Stimulated activated CD8-positive, alpha-beta memory T cell treated with anti-CD3 and anti-CD28 coated beads, Interleukin-4, amount 100 ng/mL, for 1 hour (primary cell): ENCODE results near the gene ABCA13.
"Not testable (repeated sequence)": the region's sequence is repeated elsewhere in the genome, so short reads cannot be mapped to it uniquely, and the experiment has no call there.

Source experiments
- DNase-seq, 2 donors: peaks; one replicate each; pipeline ENCODE4 v3.0.0-alpha.2; 2020; ENCODE audit warnings: low read depth in 2 of 2, low spot score in 1 of 2

The ABCA13 gene

DNA sequence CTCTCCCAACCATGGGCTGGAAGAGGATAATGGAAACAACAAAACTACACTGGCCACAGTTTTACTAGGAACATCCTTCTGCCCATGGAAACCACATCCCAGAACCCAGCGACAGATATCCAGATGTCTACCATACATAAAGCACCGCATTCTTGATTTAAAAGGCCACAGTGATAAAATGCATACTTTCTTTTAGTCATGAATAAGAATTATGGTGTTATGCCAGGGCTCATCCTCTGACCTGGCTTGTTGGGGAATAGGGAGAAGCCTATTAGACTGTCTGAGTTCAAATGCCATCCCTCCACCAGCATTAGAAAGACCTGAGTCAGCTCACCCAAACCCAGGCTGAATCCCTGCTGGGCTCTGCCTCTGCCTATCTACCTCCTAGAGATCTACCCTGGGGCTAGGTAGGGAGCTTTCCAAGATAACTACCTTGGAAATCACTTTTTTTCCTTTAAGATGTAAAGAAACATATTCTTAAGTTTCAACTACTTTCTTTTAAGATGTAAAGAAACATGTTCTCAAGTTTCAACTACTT, 5.2 kb downstream of the ABCA13 start:
- no peak for DNase-seq

DNA sequence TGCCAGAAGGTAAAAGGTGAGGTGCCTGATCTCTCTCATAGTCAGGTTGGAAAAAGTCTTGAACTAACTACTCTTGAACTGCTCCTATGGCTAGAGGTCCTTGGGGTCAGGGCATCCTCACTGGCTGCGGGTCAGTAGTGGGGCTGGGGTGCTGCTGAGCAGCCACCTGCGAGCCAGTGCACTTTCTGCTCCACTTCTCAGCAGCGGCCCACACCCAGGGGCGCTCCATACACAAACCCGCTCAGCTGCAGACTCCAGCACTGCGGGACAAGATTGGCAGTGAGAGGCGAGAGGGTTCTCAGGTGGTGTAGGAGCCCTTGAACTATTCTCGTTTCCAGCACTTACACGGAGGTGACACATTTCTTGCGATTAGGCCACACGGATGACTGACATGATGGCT, 6.0 kb downstream of the ABCA13 start:
- DNase-seq = no peak

DNA sequence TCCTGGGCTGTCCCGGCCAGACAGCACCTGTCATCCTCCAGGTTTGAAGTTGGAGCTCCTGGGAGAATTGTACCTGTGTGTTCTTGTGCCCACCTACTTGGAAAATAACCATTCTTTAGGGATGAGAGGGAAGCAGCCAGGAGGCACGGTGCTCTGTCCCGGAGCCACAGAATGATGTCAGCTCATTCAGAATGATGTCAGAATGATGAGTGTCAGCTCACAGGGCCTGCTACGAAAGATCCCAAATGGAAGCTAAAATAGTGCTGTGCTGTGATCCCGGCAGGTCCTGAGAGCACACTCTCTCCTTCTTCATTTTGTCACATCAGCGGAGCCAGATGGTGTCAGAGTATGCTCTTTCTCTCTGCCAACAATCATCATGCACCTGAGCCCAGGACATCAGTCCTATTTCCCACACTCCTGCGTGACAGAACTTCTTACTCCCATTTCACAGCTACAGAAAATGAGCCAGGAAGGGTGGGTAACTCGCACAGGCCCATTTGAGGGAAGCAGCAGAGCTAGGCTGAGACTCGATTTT, 8.3 kb downstream of the ABCA13 start:
- no peak for DNase-seq

DNA sequence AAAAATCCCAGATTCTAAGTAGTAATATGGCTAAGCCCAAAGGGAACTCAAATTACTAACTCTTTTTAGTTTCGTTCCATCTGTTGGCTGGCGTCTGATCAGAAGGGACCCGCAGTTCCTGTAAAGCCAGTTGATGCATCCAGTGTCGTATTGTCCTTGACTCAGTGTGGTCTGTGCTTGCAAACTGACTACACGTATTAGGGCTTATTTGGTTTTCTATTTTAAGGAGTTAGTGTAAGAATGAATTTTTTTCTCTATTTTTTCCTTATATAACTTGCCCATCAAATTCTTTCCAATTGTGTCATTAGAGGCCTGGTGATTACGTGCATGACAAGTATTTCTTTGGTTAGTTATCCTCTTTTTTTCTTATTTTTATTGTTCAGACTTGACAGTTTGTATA, 9.7 kb downstream of the ABCA13 start:
- DNase-seq = no peak

DNA sequence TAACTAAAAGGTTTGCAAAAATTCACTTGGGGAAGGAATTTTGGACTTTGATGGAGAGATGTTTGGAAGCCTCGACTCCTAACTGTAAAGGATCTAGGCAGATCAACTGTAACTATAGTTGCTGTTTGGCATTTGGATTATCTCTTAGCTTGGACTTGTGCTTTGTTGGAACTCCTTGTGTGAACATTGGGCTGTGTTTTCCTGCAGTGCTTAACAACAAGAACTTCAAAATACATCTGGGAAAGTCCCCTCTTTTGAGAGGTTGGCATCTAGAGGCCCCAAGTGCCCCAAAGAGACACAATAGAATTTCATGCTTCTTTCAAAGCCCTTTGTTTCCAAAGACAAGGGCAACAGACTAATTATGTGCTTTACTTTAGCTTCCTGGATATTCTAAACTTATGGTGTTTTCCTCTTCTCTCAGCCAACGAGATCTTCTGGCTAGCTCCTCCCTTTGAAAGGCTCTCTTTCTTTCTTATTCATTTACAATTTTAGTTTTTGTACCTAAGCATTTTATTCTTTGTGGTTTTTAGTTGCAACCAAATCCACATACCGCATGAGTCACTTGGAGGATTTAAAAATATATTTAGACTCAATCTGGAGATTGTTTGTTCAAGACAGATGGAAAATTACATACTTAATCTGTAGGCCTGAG, 11.6 kb downstream of the ABCA13 start:
- no peak for DNase-seq

DNA sequence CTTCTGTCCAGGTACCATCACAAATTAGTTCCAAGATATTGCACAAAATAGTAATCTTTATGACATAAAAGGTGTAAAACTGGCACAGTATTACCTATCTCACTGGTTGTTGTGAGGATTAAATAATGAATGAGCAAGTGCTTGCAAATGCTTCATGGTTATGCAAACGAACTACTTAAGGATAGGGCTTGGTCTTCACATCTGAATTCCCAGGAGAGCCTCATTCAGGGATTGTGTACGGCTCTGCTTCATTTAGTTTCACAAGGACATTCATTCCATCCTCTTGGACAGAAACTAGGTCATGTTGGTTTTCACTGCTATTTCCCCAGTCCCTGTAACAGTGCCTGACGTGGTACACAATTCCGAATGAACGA, 12.1 kb downstream of the ABCA13 start:
- DNase-seq = no peak

DNA sequence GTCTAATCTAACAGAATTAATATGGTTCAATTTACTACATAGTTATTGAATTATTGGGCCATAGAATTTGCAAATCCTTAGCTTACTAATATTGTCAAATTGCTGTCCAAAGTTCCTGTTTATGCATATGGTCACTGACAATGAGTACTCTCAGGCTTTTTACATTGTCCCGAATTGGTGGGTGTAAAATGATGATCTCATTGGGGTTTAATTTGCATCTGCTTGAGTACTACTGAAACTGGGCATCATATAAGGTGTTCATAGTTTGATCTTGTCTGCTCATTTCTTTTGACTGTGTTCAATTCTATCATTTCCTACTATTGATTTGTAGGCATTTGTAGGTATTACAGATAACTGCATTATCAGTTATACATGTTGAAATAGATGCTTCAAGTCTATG, 12.7 kb downstream of the ABCA13 start:
- DNase-seq = no peak

DNA sequence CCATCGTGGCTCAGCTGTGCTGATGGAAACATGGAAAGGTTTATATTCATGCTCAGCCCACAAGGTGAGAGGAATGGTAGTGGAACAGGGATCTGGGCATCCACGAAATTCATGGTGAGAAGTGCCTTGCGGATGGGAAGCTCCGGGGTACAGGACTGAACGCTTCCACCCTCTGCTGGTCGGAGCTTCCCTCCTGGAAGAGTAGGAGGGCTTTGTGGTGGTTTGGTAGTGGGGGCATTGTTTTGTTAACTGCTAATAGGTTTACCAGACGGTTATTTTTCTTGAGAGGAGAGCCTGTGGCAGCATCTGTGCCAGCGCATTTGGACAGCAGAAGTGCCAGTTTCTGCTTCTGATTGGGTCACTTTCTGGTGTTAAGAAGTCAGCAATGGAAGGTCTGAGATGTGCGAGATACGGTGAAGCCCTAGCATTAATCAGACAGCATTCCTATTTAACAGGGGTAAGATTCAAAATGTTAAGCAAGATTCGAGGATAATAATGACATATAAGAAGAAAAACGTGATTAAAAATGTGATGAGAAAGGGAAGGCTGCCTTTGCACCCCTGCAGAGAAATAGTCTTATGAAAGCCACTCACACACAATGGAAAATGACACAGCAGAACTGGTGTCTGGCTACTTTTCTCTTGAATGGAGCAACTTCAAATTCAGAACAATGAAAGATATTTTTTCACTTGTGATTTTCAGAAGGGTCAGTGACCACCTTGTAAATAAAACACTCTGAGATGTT, 17.7 kb downstream of the ABCA13 start:
- no peak for DNase-seq

DNA sequence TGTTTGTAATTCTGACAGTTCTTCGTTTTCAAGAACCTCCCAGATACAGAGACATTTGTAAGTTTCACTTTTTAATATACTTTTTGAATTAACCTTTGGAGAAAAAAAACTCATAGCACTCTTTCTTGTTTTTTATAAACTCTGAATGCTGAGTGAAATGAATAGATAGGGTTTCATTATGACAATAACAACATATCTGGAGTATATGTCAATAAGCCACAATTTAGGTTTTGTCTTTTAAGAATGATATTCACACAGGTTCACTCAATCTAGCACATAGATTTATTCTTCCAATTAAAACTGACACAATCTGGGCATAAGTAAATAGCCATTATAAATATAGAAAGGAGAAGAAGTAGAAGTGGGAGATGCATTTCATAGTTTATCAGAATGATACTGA, 21.7 kb downstream of the ABCA13 start:
- DNase-seq = no peak

DNA sequence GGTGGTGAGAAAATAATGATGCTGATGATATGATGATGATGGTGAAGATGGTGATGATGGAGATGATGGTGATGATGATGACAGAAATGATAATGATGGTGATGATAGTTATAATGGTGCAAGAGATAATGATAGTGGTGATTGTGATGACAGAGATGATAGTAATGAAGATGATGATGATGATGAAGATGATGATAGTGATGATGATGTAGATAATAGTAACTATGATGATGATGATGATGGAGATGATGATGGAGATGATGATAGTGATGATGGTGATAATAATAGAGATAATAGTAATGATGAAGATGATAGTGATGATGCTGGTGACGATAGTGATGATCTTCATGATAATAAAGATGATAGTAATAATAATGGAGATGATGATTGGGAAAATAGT, 22.2 kb downstream of the ABCA13 start:
- no peak for DNase-seq

DNA sequence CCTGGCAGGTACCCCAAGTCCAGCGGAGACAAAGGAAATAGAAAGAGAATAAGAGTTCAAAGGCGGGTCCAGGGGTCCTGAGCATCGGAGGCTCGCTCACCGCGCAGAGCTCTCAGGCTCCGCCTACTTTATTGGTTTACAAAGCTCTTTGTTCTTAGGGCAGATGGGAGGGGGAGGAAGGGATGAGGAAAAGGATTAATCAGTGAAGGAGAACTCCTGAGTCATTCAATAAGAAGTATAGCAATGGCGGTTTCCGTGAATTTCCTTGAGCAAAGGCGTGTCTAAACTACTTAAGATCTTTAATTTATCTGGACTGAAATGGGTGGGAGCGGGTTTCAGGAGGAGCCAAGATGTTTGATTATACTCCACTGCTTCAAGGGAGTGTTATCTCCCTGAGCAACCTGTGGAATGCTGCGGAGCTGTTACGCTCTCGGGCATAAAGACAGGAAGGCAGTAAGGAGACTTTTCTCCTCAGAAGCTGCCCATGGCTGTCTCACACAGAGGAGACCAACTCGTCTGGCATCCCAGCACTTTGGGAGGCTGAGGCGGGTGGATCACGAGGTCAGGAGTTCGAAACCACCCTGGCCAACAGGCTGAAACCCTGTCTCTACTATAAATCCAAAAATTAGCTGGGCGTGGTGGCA, 29.8 kb downstream of the ABCA13 start:
- not testable (repeated sequence) for DNase-seq

DNA sequence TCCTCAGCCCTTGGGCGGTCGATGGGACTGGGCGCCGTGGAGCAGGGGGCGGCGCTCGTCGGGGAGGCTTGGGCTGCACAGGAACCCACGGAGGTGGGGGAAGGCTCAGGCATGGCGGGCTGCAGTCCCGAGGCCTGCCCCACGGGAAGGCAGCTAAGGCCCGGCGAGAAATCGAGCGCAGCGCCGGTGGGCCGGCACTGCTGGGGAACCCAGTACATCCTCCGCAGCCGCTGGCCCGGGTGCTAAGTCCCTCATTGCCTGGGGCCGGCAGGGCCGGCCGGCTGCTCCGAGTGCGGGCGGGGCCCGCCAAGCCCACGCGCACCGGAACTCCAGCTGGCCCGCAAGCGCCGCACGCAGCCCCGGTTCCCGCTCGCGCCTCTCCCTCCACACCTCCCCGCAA, 31.7 kb downstream of the ABCA13 start:
- not testable (repeated sequence) for DNase-seq

DNA sequence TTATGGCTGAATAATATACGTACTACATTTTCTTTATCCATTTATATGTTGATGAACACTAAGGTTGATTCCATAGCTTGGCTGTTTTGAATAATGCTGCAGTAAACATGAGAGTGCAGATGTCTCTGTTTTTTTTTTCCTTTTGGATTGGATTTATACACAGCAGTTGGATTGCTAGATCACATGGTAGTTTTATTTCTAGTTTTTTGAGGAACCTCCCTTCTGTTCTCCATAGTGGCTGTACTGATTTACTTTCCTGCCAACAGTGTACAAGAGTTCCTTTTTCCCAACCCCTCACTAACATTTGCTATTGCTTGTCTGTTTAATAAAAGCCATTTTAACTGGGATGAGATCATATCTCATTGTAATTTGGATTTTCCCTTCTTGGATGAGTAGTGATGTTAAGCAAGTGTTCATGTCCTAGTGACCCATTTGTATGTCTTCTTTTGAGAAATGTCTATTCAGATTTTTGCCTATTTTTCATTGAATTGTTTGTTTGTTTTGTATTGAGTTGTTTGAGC, 36.0 kb downstream of the ABCA13 start:
- DNase-seq = no peak

DNA sequence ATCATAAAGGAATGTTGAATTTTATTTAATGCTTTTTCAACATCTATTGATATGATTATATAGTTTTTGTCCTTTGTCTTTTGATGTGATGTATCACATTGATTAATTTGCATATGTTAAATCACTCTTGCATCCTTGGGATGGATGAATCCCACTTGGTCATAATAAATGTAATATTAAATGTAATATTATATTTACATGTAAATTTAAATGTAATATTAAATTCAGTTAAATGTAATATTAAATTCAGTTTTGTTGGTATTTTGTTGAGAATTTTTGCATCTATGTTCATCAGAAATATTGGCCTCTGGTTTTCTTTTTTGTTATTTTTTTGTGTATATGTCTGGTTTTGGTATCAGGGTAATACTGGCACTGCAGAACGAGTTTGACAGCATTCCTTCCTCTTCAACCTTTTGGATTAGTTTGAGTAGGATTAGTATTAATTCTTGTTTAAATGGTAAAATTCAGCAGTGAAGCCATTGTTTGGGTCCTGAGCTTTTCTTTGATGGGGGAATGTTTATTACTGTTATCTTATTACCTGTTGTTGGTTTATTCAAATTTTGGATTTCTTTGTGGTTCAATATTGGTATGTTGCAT, 37.8 kb downstream of the ABCA13 start:
- DNase-seq = no peak

DNA sequence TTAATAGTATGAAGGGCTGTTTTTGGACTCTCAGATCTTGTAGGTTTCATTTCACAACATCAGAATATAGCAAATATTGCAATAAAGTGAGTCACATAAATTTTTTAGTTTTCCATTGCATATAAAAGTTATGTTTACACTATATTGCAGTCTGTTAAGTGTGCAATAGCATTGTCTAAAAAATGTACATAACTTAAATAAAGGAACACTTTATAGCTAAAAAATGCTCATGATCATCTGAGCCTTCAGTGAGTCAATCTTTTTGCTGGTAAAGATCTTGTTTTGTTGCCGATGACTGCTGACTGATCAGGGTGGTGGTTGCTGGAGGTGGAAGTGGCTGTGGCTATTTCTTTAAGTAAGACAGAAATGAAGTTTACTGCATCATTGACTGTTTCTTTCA, 42.0 kb downstream of the ABCA13 start:
- no peak for DNase-seq

DNA sequence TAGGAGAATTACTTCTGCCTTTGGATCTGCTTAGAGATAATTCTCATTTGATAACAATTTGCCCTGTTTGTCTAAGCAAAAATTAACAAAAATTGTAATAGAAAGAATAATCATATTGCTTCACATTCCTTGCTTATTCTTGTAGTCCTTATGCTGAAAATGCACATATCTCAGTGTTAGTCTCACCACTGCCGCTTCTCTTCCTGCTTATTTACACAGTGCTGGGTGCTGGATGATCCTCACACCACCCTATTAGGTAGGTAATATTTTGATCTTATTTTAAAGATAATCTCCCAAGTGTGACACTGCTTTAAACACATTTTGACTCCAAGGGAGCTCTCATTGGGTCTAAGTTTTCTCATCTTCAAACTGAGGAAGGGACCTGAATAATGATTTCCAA, 46.0 kb downstream of the ABCA13 start:
- DNase-seq = no peak

DNA sequence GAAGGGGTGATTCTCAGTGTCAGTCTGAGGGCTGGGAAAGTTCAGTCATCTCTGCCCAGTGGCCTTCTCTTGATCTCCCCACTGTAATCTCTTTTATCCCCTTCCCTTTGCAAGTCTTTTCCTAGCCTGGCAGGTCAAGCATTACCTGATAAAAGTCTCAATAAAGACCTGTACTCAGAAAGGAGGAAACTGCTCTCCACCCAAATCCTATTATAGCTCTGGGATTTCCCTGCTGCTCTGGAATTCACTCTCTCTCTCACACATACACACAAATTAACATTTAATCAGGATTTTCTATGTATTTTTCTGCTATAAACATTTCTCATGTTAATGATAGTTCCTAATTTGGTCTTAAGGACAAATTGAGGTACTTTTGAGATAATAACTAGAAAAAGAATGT, 46.5 kb downstream of the ABCA13 start:
- no peak for DNase-seq

DNA sequence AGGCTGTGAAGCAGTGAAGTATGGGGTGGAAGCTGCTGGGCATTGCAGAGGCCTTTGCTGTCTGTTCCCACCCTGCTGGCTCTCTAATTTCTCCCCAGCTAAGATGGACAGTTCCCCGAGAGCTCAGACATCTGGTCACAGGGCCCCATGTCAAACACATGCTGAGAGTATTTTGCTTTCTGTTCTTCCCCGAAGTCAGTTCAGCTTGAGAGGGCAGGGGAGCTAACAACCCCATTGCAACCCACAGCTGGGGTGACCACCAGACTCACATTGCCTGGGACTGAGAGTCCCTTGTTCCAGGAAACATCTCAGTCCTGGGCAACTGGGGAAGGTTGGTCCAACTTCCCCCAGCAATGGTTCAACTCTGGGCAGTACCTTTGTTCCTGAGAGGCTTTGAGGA, 52.8 kb downstream of the ABCA13 start:
- DNase-seq = no peak

DNA sequence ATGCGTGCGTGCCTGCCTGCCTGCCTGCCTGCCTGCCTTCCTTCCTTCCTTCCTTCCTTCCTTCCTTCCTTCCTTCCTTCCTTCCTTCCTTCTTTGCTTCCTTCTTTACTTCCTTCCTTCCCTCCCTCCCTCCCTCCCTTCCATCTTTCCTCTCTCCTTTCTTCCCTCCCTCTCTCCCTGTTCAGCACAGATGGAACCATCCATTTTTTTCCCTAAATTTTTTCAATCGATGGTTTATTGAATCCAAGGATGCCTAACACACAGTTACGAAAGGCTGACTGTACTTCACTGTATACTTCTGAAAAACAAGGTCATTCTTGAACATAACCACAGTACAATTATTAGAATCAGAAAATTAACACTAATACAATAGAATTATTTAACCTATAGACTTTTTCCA, 53.8 kb downstream of the ABCA13 start:
- DNase-seq = no peak

DNA sequence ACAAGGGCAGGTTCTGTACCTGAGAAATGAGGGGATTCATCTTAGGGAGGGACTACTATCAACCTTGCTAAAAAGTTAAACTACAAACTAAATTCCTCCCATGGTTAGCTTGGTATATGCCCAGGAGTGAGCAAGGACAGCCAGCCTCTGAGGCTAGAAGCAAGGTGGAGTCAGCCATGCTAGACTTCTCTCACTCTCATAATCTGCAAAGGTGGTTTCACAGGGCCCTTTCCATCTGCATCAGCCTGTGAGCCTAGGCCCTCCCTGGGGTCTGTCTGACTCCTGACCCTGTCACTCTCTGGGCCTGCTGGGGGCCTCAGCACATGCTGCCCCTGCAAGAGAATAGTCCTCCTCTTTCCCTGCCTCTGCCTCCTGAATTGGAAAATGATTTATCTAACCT, 66.1 kb downstream of the ABCA13 start:
- no peak for DNase-seq

DNA sequence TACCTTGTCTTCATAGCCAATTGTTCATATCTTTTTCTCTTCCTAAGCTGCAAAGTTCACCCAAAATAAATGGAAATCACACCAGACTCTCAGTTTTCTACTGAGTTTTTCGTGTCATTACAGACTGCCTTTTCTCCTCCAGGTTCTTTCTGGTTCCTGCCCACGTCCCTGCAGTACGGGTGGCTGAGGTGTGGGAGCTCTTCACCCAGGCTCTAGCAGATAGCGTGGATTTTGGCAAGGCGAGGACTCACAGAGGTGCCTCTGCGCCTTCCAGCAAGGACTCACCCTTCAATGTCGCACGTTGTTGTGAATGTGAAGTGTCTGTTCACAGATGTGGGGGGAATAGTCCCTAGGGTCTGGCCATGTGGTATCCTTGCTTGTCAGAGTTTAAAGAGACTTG, 71.6 kb downstream of the ABCA13 start:
- DNase-seq = no peak
